HepG2 (cell line): ENCODE data around the gene MAPK11. TPM values are rescaled to one million over a fixed set of nuclear protein-coding genes. Genes with fewer than 3 reads are reported as not detected.
A peak's percentile ranks its signal among the peaks of the same experiment; 100 is the strongest.

Experiments
- AKNA ChIP-seq: sonication (generic); formaldehyde crosslinking; IDR thresholded peaks from 2 replicates; pipeline ENCODE4 v1.4.0; 2020; ENCODE audit warnings: missing genetic modification reagents, borderline replicate concordance
- ARNT2 ChIP-seq: sonication (generic); formaldehyde crosslinking; IDR thresholded peaks from 2 replicates; pipeline ENCODE4 v1.8.0; 2022; ENCODE audit warnings: mild to moderate bottlenecking, low read depth, missing genetic modification reagents, moderate library complexity
- BRD4 ChIP-seq: sonication (generic); formaldehyde crosslinking; IDR thresholded peaks from 2 replicates; pipeline ENCODE4 v1.4.0; 2020; ENCODE audit warnings: missing genetic modification reagents
- CHCHD3 ChIP-seq: sonication (generic); formaldehyde crosslinking; IDR thresholded peaks from 2 replicates; pipeline ENCODE4 v1.8.0; 2022; ENCODE audit warnings: mild to moderate bottlenecking, missing genetic modification reagents, moderate library complexity
- ERF ChIP-seq: IDR thresholded peaks from 2 replicates; pipeline ENCODE4 v1.6.1; 2018; ENCODE audit warnings: missing biosample characterization, missing genetic modification reagents
- FIP1L1 ChIP-seq: fragments of 200-400 bp; formaldehyde crosslinking; IDR thresholded peaks from 2 replicates; pipeline ENCODE4 v1.6.1; 2018; ENCODE audit warnings: low read depth, mild to moderate bottlenecking, low read length, moderate library complexity, borderline replicate concordance; ENCODE audit not compliant: insufficient read depth
- FOXK1 ChIP-seq: sonication (generic); formaldehyde crosslinking; IDR thresholded peaks from 2 replicates; pipeline ENCODE4 v1.4.0; 2020; ENCODE audit warnings: low read depth, missing genetic modification reagents, borderline replicate concordance
- JUN ChIP-seq: sonication (generic); formaldehyde crosslinking; IDR thresholded peaks from 2 replicates; pipeline ENCODE4 v1.4.0; 2020; ENCODE audit warnings: mild to moderate bottlenecking, missing genetic modification reagents
- JUND ChIP-seq: sonication (generic); formaldehyde crosslinking; IDR thresholded peaks from 2 replicates; pipeline ENCODE4 v1.8.0; 2022; ENCODE audit warnings: mild to moderate bottlenecking, missing genetic modification reagents
- PREB ChIP-seq: sonication (generic); formaldehyde crosslinking; IDR thresholded peaks from 2 replicates; pipeline ENCODE4 v1.4.0; 2020; ENCODE audit warnings: missing genetic modification reagents
- SALL1 ChIP-seq: sonication (generic); formaldehyde crosslinking; IDR thresholded peaks from 2 replicates; pipeline ENCODE4 v1.8.0; 2022; ENCODE audit warnings: mild to moderate bottlenecking, missing genetic modification reagents
- SP1 ChIP-seq, 2 experiments: fragments of 450-650 bp in 1 of 2; sonication (generic) in 1 of 2; formaldehyde crosslinking in 1 of 2; IDR thresholded peaks; 2 replicates each; pipeline versions ENCODE4 v1.4.0 to v1.6.1; 2016 to 2020; ENCODE audit warnings: missing genetic modification reagents in 1 of 2
- THAP7 ChIP-seq: sonication (generic); formaldehyde crosslinking; IDR thresholded peaks from 2 replicates; pipeline ENCODE4 v1.8.1; 2023; ENCODE audit warnings: mild to moderate bottlenecking, missing genetic modification reagents
- YEATS2 ChIP-seq: sonication (generic); formaldehyde crosslinking; IDR thresholded peaks from 2 replicates; pipeline ENCODE4 v1.4.0; 2020; ENCODE audit warnings: missing genetic modification reagents, borderline replicate concordance
- ZBTB49 ChIP-seq: sonication (generic); formaldehyde crosslinking; IDR thresholded peaks from 2 replicates; pipeline ENCODE4 v1.4.0; 2020; ENCODE audit warnings: missing genetic modification reagents, borderline replicate concordance
- ZNF383 ChIP-seq: sonication (generic); formaldehyde crosslinking; IDR thresholded peaks from 2 replicates; pipeline ENCODE4 v1.4.0; 2020; ENCODE audit warnings: missing genetic modification reagents, mild to moderate bottlenecking, borderline replicate concordance
- ZNF468 ChIP-seq: sonication (generic); formaldehyde crosslinking; IDR thresholded peaks from 2 replicates; pipeline ENCODE4 v1.8.0; 2022; ENCODE audit warnings: mild to moderate bottlenecking, moderate library complexity, missing genetic modification reagents
- ZNF567 ChIP-seq: sonication (generic); formaldehyde crosslinking; IDR thresholded peaks from 2 replicates; pipeline ENCODE4 v1.8.1; 2023; ENCODE audit warnings: mild to moderate bottlenecking, missing genetic modification reagents, borderline replicate concordance
- ZNF576 ChIP-seq: sonication (generic); formaldehyde crosslinking; IDR thresholded peaks from 2 replicates; pipeline ENCODE4 v1.4.0; 2020; ENCODE audit warnings: mild to moderate bottlenecking, missing genetic modification reagents
- polyA plus RNA-seq, 8 experiments: library from polyadenylated mRNA; depleted of rRNA in 3 of 8; stranded (reverse) in 7 of 8; unstranded in 1 of 8; fragments of >200 nt; fragmentation: Illumina TruSeq in 4 of 8; extraction: Trizol in 4 of 8; gene quantifications; 2 replicates each; pipeline versions ENCODE4 v1.2.1 to v1.2.3, GENCODE V29; 2011 to 2016; ENCODE audit warnings: low read depth in 4 of 8, missing spikeins in 1 of 8, mixed read lengths in 1 of 8; ENCODE audit not compliant: insufficient read depth in 1 of 8
- total RNA-seq, 5 experiments: library from RNA; depleted of rRNA; stranded (reverse); fragments of >200 nt; fragmentation: Illumina TruSeq; extraction: Trizol; gene quantifications; 2 replicates each; pipeline ENCODE4 v1.2.3, GENCODE V29; 2016; ENCODE audit warnings: low read depth in 1 of 5

Gene MAPK11
- total and polyA plus RNA-seq, 2 of the 13 experiments (the other 11 are each of a cell fraction or from before 2014, with no cell fraction given): 0.15 to 0.17 TPM

GRCh38 chr22:50293441-50294318 lies 23.5 kb upstream of the MAPK11 start (continued):
- TF ChIP-seq ZBTB49 (CRISPR knock-in tag) (no peak), ERF (CRISPR knock-in tag) (peak; percentile 81), JUND (CRISPR knock-in tag) (no peak), BRD4 (CRISPR knock-in tag) (peak; percentile 97), YEATS2 (CRISPR knock-in tag) (peak; percentile 67; the same call in 1 of the 2 replicates), ZNF576 (CRISPR knock-in tag) (no peak), ZNF383 (CRISPR knock-in tag) (0 out of 2 replicates have a peak, but pooled peaks have one; percentile 30), CHCHD3 (CRISPR knock-in tag) (0 out of 2 replicates have a peak, but pooled peaks have one; percentile 61), ZNF567 (no peak), SP1 (IDR thresholded peaks at IDR 0.05) (no peak), SP1 (CRISPR knock-in tag; IDR thresholded peaks at IDR 0.05) (peak; percentile 4; the same call in 1 of the 2 replicates), ZNF468 (CRISPR knock-in tag) (no peak), ARNT2 (CRISPR knock-in tag) (peak; percentile 87), FOXK1 (peak; percentile 65; the same call in 1 of the 2 replicates), SALL1 (CRISPR knock-in tag) (peak; percentile 58), FIP1L1 (no peak), AKNA (CRISPR knock-in tag) (no peak), JUN (CRISPR knock-in tag) (no peak), THAP7 (no peak), PREB (CRISPR knock-in tag) (no peak)
